GM21723 (cell line): ENCODE measurements around the gene BRD3.
"Not testable (repeated sequence)": the region's sequence is repeated elsewhere in the genome, so short reads cannot be mapped to it uniquely, and the experiment has no call there.

ENCODE experiments used
- ATAC-seq: cut with Tn5 transposase; IDR thresholded peaks from one replicate; pipeline ENCODE4 v1.9.1; 2021; ENCODE audit warnings: mild to moderate bottlenecking, moderate library complexity; ENCODE audit not compliant: unreplicated experiment

The BRD3 gene

DNA sequence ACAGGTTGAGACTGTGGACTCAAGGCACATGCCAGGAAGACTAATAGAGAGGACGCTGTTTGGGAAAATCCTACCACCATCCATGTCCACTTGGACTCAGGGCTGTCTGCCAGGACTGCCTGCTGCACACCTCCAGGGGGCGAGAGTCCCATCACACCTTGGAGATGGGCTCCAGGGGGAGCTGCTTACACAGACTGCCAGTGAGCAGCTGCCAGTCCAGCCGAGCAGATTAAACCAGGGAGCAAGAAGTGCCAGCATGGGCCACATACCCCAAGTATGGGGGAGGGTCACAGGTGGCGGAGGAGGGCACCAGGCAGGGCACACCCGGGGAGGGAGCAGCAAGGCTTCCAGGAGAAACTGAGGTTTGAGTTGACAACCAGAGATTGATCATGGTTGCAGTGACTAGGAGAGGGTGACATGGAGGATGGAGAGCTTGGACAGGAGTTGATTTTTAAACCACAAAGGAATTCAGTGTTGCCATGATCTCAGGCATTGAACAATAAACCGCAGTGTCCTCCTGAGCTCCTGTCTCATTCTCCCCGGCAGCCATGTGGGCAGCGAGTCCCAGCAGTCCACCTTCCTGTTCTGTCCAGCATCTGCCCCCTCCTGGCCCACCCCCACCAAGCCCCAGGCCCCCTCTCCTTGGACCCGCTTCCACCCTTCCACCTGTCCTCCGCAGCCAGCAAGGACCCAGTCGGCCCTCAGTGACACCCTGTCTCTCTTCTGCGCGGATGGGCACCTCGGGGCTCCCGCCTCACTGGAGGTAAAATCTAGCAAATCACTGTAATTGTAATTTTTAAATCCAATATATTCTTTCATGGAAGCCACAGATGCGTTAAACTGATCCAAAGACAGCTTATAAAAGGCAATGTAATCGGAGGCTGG is 72.6 kb downstream of the BRD3 start:
- no peak for ATAC-seq

DNA sequence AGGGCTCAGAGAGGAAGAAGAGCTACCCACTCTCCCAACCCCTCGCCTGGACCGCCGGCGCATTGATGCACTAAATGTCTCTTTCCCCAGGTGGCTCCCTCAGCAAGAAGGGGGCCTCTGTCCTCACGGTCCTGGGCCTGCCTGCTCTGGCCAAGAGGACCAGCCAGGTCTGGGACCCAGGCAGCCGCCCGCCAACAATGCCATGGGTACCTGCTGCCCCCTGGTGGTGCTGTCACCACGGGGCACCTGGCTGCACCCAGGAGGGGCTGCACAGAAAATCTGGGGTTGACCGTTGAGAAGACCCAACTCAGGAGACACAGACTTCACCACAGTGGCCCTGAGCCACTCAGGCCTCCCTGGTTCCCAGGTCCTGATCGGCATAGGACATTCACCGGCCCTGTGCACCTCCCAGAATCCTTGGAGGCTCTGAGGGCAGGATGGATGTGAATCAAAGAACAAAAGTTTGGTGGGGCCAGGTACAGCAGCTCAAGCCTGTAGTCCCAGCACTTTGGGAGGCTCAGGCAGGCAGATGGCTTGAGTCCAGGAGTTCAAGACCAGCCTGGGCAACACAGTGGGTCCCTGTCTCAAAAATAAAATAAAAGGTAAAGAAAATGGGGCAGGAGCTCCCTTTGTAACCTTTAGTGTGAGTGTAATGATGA is 73.3 kb downstream of the BRD3 start:
- no peak for ATAC-seq

DNA sequence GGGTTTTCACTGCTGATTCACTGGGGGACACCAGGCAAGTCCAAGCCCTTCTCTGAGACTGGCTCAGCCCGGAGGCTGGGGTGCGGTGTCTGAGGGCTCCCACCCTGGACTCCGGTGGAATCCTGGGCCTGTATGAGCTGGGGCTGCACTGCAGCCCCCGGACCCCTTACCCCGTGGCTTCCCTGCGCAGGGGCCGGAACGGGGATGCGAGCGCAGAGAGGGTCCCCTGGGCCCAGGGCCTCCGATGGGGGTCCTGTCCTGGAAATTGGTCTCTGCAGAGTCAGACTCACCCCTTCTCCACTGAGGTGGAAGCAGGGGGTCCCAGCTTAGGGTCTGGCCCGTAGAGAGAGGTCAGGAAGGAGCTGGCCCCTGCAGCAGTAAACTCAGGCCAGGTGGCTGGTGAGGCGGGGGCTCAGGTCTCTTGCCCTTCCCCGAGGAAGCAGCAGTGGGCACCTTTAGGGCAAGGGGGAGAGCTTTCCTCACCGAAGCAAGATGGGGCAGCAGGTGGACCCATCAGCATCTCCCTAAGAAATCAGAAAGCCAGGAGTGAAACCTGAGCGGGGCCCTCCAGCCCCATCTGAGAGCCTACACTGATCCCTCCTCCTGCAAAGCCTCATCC is 74.1 kb downstream of the BRD3 start:
- no peak for ATAC-seq

DNA sequence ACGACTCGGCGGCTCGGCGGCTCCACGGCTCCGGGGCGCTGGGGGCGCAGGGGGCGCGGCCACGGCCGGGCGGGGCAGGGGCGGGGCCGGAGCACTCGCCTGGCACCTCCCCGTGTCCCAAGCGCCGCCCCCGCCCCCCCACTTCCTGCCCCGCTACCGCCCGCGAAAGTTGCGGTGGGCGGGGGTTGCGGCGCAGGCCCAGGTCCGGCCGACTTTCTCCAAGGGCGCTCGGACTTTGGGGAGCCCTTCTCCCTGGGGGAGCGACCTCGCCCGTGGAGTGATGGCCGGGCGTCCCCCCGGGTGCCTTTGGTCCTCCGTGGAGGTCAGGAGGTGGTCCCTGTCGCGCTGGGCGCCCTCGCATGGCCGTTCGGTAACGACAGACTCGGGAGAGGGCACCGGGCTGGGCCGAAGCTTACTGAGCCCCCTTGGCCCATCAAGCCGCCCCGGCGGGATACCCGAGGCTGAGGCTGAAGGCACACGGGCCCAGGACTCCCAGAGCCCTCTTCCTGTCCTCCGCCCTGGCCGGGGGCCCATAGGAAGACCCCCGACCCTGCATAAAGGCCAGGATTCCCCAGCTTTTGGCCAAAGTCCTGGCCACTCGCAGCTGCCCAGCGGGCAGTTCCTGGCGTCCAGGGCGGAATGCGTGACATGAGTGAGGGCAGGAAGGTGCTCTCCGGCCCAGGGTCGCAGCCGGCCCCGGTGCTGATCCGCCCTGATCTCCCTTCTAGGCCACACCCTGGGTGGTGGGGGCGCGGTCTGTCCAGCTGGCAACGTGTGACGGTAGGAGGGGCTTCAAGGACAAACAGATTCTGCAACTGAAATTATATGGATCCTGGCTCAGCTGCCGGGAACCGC is 74.8 kb downstream of the BRD3 start:
- peak; percentile 50 for ATAC-seq

DNA sequence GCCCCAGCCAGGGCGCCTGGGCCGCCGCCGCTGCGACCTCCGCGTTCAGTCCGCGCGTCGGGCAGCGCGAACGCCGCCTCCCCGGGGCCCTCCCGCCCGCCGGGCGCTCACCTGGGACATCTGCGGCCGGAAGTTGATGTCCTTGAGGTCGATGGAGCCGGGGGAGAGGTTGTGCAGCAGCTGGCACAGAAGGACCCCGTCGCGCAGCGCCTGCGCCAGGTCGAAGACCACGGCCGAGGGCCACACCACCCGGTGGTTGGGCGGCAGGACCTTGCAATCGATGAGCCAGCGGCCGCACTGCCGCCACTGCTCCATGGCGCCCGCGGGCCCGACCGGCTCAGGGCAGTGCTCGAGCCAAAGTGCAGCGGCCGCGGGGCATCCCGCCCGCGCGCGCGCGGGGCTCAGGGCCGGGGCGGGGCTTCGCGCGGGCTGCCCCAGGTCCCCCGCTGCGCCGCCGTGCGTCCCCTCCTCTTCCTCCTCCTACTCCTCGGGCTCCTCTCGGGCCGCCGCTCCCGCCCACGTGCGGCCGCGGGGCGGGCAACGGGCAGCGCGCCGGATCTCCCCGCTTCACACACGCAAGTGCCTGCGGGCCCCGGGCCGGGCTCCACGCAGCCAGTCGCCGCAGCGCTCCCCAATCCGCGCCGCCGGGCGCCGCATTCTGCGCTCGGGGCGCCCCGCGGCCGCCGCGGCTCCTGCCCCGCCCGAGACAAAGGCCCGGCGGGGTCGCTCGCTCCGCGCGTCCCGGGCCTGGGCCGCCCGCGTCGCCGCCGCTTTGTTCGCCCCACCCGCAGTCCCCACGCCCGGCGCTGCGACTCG is 75.7 kb downstream of the BRD3 start, which contains the start of gene VAV2:
Gene VAV2, minus strand, starts transcription at position 361 of the 816 bp plus-strand sequence. Its CDS starts 46 bp downstream, at position 315.
- ATAC-seq, result peak; percentile 54

DNA sequence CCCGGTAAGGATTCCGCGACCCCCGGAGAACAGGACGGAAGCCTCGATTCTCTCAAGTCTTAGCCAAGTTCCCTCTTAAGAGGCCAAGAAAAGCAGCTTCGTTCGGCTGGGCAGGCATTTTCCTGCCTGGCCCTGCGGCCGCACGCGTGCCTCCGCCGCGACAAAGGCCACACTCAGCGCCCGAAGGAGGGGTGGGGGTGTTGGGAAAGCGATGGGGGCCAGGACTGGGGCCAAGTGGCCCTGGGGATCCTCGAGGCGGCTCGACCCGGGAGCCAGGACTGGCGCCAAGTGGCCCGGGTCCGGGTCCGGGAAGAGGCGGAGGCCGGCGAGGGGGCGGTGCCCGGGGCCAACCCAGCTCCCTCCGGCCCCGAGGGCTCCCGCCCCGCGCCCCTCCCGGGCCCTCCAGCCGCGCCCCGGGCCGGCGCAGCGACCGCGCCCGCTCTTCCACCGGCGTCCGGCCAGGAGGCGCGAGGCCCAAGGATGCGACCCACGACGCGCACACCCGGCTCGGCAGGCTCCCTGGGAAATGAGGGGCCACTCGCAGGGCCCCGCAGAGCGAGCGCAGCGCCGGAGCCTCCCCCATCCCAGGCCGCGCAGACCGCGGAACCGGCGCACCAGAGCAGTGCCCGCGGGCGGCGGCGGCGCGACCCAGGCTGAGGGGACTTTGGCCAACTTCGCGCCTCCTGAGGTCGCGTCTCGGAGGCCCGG is 76.5 kb downstream of the BRD3 start:
- peak; percentile 9 for ATAC-seq

DNA sequence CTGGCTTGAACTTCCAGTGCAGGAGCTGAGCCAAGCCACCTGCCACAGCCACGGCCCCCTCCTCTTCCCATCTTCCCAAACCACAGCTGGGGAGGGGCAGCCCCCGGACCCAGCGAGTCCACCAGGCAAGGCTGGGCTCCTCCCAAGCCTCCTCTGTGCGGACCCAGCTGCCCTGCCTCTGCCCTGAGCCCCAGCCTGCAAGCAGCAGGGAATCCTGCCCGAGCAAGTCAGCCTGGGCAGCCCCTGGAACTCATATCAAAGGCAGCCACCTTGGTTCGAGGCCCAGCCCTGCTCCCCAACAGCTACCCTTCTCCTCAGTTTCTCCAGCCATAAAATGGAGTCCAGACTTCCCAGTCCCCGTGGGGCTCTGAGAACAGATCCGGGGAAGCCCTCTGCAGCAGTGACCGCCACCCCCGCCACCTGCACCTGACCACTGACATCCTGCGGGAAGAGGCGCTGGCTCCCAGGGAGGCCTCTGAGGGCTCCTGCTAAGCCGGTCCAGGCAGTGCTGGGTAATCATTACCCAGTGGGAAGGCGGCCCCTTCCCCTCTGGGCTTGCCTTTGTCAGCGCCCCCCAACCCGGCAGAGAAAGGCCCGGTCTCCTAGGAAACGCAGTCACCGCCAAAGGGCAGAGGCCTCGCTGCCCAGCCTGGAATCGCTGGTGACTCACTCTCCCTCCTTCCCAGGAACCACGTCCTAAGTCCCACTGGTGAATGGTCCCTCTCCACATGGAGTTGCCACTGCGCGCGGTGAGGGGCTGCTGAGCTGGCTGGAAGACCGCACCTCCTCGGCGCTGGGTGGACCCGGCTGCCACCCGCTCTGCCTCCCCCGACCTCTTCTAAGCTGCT is 77.2 kb downstream of the BRD3 start:
- no peak for ATAC-seq

DNA sequence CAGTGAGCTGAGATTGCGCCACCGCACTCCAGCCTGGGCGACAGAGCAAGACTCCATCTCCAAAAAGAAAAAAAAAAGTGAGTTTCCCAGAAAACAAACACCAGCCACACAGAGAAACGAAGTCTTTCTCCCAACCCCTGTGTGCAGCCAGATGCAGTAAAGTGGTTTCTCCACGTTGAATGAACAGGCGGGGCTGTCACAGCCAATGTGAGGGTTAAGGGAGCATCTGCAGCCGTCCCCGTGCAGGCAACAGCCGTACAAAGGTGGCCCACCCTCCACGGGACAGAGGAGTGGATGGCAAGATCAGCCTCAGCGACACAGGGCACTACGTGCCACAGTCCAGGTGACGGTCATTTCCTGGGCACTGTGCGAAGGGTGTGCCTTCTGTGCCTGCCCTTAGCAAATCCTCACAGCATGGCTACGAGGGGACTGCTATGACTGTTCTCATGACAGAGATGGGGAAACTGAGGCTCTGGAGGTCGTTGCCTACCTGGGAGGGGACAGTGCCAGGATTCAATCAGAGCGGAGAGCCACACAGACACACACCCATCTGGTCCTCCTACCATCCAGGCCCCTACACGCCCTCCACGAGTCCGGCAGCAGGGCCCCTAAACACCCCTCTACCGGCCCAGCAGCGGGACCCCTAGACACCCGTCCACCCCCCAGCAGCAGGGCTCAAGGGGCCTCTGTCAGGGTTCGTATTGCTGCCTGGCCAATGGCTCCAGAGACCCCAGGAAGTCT is 78.0 kb downstream of the BRD3 start:
- no peak for ATAC-seq

DNA sequence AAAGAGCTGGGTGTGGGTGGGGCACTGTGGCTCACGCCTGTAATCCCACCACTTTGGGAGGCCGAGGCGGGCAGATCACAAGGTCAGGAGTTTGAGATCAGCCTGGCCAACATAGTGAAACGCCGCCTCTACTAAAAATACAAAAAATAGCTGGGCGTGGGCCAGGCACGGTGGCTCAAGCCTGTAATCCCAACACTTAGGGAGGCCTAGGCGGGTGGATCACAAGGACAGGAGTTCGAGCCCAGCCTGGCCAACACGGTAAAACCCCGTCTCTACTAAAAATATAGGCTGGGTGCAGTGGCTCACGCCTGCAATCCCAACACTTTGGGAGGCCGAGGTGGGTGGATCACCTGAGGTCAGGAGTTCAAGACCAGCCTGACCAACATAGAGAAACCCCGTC is 79.1 kb downstream of the BRD3 start:
- ATAC-seq, result not testable (repeated sequence)

DNA sequence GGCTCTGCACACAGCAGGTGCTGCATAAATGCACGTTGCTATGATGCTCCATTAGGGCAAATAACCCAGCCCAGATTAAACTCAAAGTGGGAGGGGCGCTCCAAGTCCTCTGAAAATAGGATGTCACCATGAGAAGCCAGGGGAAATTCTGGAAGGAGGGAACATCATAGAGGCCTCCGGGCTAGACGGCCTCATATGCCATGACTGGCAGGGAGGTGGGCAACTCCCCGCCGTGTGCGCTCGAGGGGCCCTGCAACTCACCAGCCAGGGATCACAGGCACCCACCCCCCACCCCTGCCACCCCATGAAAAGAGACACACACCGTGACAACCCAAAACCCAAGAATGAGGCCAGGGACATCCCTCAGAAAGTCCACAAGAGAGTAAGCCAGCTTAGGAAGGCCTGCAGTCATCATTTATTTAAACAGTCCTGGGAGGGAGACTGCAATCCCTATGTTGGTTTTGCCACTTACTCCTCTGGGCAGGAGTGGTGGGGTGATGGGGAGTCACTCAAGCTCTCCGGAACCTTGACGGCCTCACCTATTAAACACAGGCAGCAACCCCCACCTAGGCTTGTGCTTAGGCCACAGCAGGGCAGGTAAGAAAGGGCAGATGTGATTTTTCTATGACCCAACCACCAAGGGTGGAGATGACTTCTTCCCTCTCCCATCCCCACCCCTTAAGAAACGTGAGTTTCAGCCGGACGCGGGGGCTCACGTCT is 79.7 kb downstream of the BRD3 start:
- no peak for ATAC-seq

DNA sequence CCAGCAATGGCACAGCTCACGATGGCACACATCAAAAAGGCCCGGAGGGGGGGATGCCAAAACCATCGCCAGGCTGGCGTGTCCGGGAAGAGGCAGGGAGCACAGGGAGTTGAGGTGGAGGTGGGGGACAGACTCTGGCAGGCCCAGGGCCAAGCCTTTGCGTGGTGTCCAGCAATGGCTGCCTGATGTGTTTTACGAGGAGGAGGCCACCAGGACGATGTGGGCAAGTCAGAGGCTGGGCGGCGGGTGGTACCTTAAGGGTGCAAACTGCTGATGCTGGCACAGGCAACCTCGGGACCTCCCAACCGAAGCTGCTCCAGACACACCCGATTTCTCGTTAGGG is 80.4 kb downstream of the BRD3 start:
- ATAC-seq, result no peak

DNA sequence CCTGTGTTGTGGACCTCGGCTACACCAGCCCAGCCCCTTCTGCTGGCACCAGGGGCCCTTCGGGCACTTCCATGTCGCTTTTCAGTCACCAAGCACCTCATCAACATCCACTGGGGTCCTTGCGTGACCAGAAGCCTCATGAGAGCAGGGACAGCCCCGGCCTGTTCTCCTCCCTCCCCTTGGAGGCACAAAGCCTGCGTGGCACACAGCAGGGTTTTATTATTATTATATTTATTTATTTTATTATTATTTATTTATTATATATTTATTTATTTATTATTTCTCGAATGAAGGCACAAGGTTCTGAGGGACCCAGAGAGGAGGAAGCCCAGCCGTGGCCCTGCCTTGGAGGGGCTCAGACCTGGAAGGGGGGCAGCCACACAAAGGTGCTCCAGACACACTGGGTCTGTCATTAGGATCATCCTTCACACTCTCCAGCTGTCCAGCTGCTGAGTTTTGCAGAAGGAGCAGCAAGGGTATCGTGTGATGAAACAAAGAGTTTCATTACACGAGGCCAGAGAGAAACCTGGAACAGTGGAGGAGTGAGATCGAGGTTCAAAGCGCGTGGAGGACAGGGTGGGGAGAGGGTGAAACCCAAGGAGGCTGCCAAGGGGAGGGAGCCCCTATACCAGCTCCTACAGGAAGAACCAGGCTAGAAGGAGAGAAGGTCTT is 80.9 kb downstream of the BRD3 start:
- ATAC-seq, result no peak

DNA sequence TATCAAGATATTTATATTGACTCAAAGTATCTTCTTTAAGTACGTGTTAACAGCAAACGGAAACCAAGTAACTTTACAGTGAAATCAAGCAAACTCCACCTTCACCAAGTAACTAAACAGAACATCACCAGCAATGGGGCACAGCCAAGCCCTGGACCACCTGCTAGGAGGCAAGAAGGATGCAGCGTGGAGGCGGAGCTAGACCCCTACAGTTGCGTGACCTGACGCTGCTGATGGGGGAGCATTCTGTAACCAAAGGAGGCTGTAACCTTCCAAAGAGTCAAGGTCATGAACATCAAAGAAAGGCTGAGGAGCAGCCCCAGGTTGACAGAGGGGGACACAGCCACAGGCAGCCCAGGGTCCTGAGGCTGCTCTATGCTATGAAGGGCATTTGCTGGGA is 81.8 kb downstream of the BRD3 start:
- no peak for ATAC-seq

DNA sequence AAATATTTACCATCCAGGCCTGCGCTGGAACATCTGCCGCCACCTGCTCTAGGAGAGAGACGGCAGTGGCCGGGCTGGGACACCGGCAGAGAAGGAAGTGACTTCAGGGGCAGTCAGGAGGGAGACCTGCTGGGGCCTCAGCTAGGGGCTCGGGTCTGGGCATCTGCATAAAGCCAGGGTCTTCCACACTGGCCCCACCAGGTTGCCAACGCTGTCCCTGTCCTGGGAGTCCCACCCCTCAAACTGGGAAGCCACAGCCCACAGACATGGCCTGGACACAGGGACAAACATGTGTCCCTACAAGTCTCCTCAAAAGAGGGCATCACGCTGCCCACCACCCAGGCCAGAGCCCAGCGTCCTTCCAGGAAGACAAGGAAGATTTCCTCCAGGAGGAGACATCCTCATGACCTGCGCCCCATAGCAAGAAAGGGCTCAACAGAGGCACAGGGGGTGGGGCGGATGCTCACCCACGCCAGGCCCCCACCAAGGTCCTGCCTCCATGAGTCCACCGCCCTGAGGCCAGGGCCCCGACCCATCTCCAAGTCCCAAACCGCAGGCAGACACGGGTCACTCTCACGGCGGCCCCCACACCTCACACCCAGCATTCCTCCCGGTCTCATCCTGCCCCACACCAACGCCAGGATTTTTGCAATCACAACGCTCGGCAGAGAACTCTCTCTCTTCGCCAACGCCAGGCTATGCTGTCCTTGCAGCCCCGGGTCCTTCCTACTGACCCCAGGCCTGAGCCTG is 84.7 kb downstream of the BRD3 start:
- no peak for ATAC-seq

DNA sequence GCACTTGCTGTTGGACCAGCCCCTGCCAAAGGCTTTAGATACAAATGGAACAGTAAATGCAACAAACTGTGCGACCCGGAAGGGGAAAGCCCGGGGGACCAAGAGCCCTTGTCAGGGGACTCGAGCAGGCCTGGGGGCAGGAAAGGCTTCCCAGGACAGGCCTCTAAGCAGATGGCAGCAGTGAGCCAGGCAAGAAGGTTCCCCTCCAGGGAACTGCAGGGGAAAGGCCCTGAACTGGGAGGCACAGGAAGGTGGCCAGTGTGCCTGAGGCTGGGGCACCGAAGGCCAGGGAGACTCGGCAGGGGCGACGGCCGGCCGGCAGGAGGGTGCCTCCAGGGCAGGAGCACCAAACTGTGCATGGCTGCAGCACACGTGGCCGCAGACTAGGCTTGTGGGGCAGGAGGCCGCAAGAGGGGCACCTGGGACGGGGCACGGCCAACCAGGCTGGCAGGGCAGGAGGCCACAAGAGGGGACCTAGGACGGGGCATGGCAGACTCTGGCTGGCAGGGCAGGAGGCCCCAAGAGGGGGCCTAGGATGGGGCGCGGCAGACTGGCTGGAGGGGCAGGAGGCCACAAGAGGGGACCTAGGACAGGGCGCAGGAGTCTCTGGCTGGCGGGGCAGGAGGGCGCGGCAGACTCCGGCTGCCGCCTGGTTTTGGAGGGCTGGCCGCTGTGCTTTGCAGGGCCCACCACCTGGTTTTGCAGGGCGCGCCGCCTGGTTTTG is 85.7 kb downstream of the BRD3 start:
- ATAC-seq, result no peak
